OCI-LY7 (cell line): Measurements from ENCODE around the gene CEP131. TPM values are rescaled to one million over a fixed set of nuclear protein-coding genes. Genes with fewer than 3 reads are reported as not detected.
A peak's percentile ranks its signal among the peaks of the same experiment; 100 is the strongest.

ENCODE experiments used
- BruUV-seq: library from RNA; stranded (reverse); fragments of 400-500 nt; replicated peaks from 2 replicates; lab custom pipeline; 2021; lab: Mats Ljungman, UMichigan
- CTCF ChIA-PET: fragments of 300-600 bp; sonication (Branson Sonifier 250); formaldehyde crosslinking; loops from one replicate; lab custom pipeline; 2022; ENCODE audit warnings: antibody characterized with exemption; ENCODE audit not compliant: unreplicated experiment; lab: Charles Lee
- POLR2A ChIA-PET: fragments of 300-600 bp; sonication (Branson Sonifier 250); formaldehyde crosslinking; loops from one replicate; lab custom pipeline; 2022; ENCODE audit warnings: antibody characterized with exemption; lab: Charles Lee
- DNase-seq: peaks from one replicate; pipeline ENCODE4 v3.0.0-alpha.2; 2015; ENCODE audit warnings: low spot score
- H2AFZ ChIP-seq: fragments of 200-600 bp; sonication (generic), shearing (Covaris generic); 2 replicates; pipeline ENCODE4 v1.6.1; 2014; ENCODE audit warnings: mild to moderate bottlenecking, antibody characterized with exemption, low read length, moderate library complexity
- H3K27ac ChIP-seq: fragments of 200-600 bp; sonication (generic); 2 replicates; pipeline ENCODE4 v1.5.1; 2014; ENCODE audit warnings: mixed run types, low read depth, mild to moderate bottlenecking, moderate library complexity, low read length, inconsistent platforms; ENCODE audit not compliant: poor library complexity, severe bottlenecking
- H3K36me3 ChIP-seq: fragments of 200-600 bp; sonication (generic); 2 replicates; pipeline ENCODE4 v1.6.1; 2014; ENCODE audit warnings: mild to moderate bottlenecking, antibody characterized with exemption, low read length, moderate library complexity, mixed read lengths; ENCODE audit not compliant: insufficient read depth
- H3K4me1 ChIP-seq: fragments of 200-600 bp; sonication (generic); 2 replicates; pipeline ENCODE4 v1.5.1; 2014; ENCODE audit warnings: mild to moderate bottlenecking, low read length; ENCODE audit not compliant: insufficient read depth, poor library complexity, severe bottlenecking
- H3K4me2 ChIP-seq: fragments of 200-600 bp; sonication (generic); 2 replicates; pipeline ENCODE4 v1.6.1; 2014; ENCODE audit warnings: mild to moderate bottlenecking, low read length
- H3K4me3 ChIP-seq: fragments of 200-600 bp; sonication (generic); 2 replicates; pipeline ENCODE4 v1.5.1; 2014; ENCODE audit warnings: mild to moderate bottlenecking, low read depth, low read length; ENCODE audit not compliant: poor library complexity, severe bottlenecking
- H3K79me2 ChIP-seq: fragments of 200-600 bp; sonication (generic); 2 replicates; pipeline ENCODE4 v1.6.1; 2016; ENCODE audit warnings: low read depth, mild to moderate bottlenecking, low read length, moderate library complexity, mixed read lengths; ENCODE audit not compliant: insufficient read depth
- H3K9me2 ChIP-seq: fragments of 200-600 bp; sonication (generic); 2 replicates; pipeline ENCODE4 v1.6.1; 2016; ENCODE audit warnings: mild to moderate bottlenecking, low read length, mixed read lengths; ENCODE audit not compliant: insufficient read depth
- H3K9me3 ChIP-seq: fragments of 200-600 bp; sonication (generic); 2 replicates; pipeline ENCODE4 v1.6.1; 2014; ENCODE audit warnings: mild to moderate bottlenecking, mixed run types, low read length, mixed read lengths
- H4K20me1 ChIP-seq: fragments of 200-600 bp; sonication (generic); 2 replicates; pipeline ENCODE4 v1.6.1; 2014; ENCODE audit warnings: mild to moderate bottlenecking, antibody characterized with exemption, low read length, moderate library complexity, mixed read lengths; ENCODE audit not compliant: insufficient read depth
- CTCF ChIP-seq: fragments of 200-600 bp; sonication (generic); conservative IDR thresholded peaks from 2 replicates; pipeline ENCODE4 v1.5.1; 2014; ENCODE audit warnings: mild to moderate bottlenecking, antibody characterized with exemption, low read length, moderate library complexity, mixed read lengths
- EZH2phosphoT487 ChIP-seq: fragments of 200-600 bp; sonication (generic); IDR thresholded peaks from 2 replicates; pipeline ENCODE4 v1.6.1; 2018; ENCODE audit warnings: low read depth, borderline replicate concordance, mild to moderate bottlenecking, mixed run types, antibody characterized with exemption, low read length, moderate library complexity, mixed read lengths
- intact Hi-C: fragments of 100-400 bp; cut with micrococcal nuclease; formaldehyde crosslinking; loops from one replicate; pipeline ENCODE4 v1.10.0; 2022; ENCODE audit not compliant: unreplicated experiment
- total RNA-seq, 2 experiments: library from RNA; depleted of rRNA in 1 of 2; stranded (reverse); fragments of >200 nt in 1 of 2; shearing (Covaris generic) in 1 of 2; gene quantifications; 2 replicates each; pipeline ENCODE4 v1.2.3, GENCODE V29; 2014 to 2022

The CEP131 gene
- total RNA-seq, 2 experiments from 2014 or later: 32.9 to 38.6 TPM

- H4K20me1 ChIP-seq: no peaks in the 10 kb centered on the region
- no peak for TF ChIP-seq EZH2phosphoT487
- no peak for TF ChIP-seq CTCF
- H3K36me3 ChIP-seq: no peaks in the 10 kb centered on the region
- no peak for DNase-seq
- no peaks in the 10 kb centered on the region for H3K79me2 ChIP-seq
- POLR2A ChIA-PET: no interaction called here
- intact Hi-C loops: no loop called here
- no peaks in the 10 kb centered on the region for H3K9me3 ChIP-seq
- peak overlapping the region; percentile 79 for H3K4me3 ChIP-seq
- CTCF ChIA-PET: no interaction called here
- no peak overlapping the region for H3K27ac ChIP-seq
- no TSS peak for BruUV-seq
- no peaks in the 10 kb centered on the region for H3K9me2 ChIP-seq
- H3K4me1 ChIP-seq: peaks cover 22% of the 10 kb centered on the region
- peak overlapping the region; percentile 73 for H3K4me2 ChIP-seq
- no peak overlapping the region for H2AFZ ChIP-seq
Measured at GRCh38 chr17:81221371-81221841, 1.4 kb downstream of the CEP131 start.

- no peak for DNase-seq
- ChIA-PET CTCF (no interaction called here), POLR2A (no interaction called here)
- no peak overlapping the region for H3K4me2 ChIP-seq
- no peak overlapping the region for H2AFZ ChIP-seq
- peaks cover 22% of the 10 kb centered on the region for H3K4me1 ChIP-seq
- H3K79me2 ChIP-seq: no peaks in the 10 kb centered on the region
- no peaks in the 10 kb centered on the region for H3K9me3 ChIP-seq
- no TSS peak for BruUV-seq
- no peaks in the 10 kb centered on the region for H3K36me3 ChIP-seq
- TF ChIP-seq EZH2phosphoT487 (no peak), CTCF (no peak)
- intact Hi-C loops: no loop called here
- H3K4me3 ChIP-seq: no peak overlapping the region
- H3K9me2 ChIP-seq: no peaks in the 10 kb centered on the region
- no peak overlapping the region for H3K27ac ChIP-seq
- no peaks in the 10 kb centered on the region for H4K20me1 ChIP-seq
Measured at GRCh38 chr17:81219476-81220180, 3.1 kb downstream of the CEP131 start.

- Histone ChIP-seq H3K36me3 (no peaks in the 10 kb centered on the region), H3K79me2 (no peaks in the 10 kb centered on the region), H2AFZ (no peak overlapping the region), H3K27ac (no peak overlapping the region), H3K9me2 (no peaks in the 10 kb centered on the region), H3K4me1 (peaks cover 21% of the 10 kb centered on the region), H4K20me1 (no peaks in the 10 kb centered on the region), H3K4me2 (no peak overlapping the region), H3K4me3 (no peak overlapping the region), H3K9me3 (no peaks in the 10 kb centered on the region)
- POLR2A ChIA-PET: interaction anchor here (0.7 kb wide), 1 partner anchor 1862 kb away, joined by 3 read pairs; no protein-coding TSS in a partner anchor
- CTCF ChIA-PET: no interaction called here
- intact Hi-C loops: no loop called here
- BruUV-seq: no TSS peak
- no peak for TF ChIP-seq EZH2phosphoT487
- no peak for TF ChIP-seq CTCF
- DNase-seq: no peak
Measured at GRCh38 chr17:81218991-81219390, 3.8 kb downstream of the CEP131 start.
